Thoracic aorta (tissue), 2 donors: ENCODE measurements around the gene GORASP1. TPM values are rescaled to one million over a fixed set of nuclear protein-coding genes. Genes with fewer than 3 reads are reported as not detected.

Experiments
- ATAC-seq: fragments of 150-250 bp; one replicate; pipeline ENCODE4 v1.8.0; 2017; ENCODE audit warnings: low read depth; ENCODE audit not compliant: insufficient number of reproducible peaks, low FRiP score
- DNase-seq: peaks from one replicate; pipeline ENCODE4 v3.0.0-alpha.2; 2020; ENCODE audit warnings: low spot score
- H3K27ac ChIP-seq, 2 donors: fragments of 200-600 bp; sonication (generic); 1 replicate in 1 of 2; 2 replicates in 1 of 2; pipeline ENCODE4 v1.5.1; 2016; ENCODE audit warnings: mild to moderate bottlenecking in 2 of 2, moderate library complexity in 2 of 2
- H3K27me3 ChIP-seq: fragments of 200-600 bp; sonication (generic); replicated peaks from 2 replicates; pipeline ENCODE4 v1.6.0; 2016; ENCODE audit warnings: mild to moderate bottlenecking; ENCODE audit not compliant: insufficient read depth
- H3K36me3 ChIP-seq: fragments of 200-600 bp; sonication (generic); one replicate; pipeline ENCODE4 v1.5.1; 2016
- H3K4me1 ChIP-seq, 2 donors: fragments of 200-600 bp; sonication (generic); 1 replicate in 1 of 2; 2 replicates in 1 of 2; pipeline versions ENCODE4 v1.5.1 to v1.6.0; 2016; ENCODE audit warnings: low read depth in 2 of 2, mild to moderate bottlenecking in 1 of 2; ENCODE audit not compliant: control insufficient read depth in 1 of 2
- H3K4me3 ChIP-seq: fragments of 200-600 bp; sonication (generic); 2 replicates; pipeline ENCODE4 v1.5.1; 2016; ENCODE audit warnings: mild to moderate bottlenecking
- H3K9me3 ChIP-seq: fragments of 200-600 bp; sonication (generic); 2 replicates; pipeline ENCODE4 v1.5.1; 2016
- total RNA-seq, 2 donors: library from RNA; depleted of rRNA; stranded (reverse); fragments of >200 nt; gene quantifications; one replicate each; pipeline versions ENCODE4 v1.1.0 to v1.2.3, GENCODE V29; 2016
- TF ChIP-seq, protein P1 (sequence below): fragments of 200-600 bp; sonication (generic); IDR thresholded peaks from one replicate; pipeline ENCODE4 v1.5.1; 2019; ENCODE audit warnings: antibody characterized with exemption

Gene GORASP1
- total RNA-seq, 2 donors from 2014 or later = 59.3 to 84.6 TPM

DNA sequence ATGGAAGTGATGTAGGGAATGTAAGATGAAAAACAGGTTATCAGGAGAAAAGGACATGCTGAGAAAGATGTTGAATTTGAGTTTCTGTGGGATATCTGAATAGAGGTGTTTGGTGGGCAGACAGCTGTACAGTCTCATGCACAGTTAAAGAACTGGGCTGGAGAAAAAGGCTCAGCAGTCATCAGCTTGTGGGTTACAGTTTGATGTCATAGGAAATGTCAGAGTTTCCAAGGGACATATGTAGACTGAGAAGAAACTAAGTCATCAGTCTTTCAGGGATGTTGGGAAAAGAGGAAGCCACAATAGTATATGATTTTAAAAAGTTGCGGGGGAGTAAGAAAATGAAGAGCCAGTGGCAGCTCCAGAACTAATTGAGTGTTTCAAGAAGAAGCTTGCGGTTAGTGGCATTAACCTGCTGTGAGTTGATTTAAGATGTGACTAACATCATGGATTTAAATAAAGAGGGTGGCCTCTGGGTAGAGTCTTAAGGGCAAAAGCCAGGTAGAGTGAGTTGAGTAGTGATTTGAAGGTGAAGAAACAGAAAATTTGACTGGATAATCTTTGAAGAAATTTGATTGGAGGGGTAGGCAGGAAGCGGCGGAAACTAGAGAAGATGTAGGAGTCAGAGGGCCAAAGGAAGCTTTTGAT is 24.6 kb downstream of the GORASP1 start:
- Histone ChIP-seq H3K27ac (no peak overlapping the region), H3K4me3 (no peak overlapping the region), H3K36me3 (peaks cover 19% of the 10 kb centered on the region), H3K4me1 (no peaks in the 10 kb centered on the region), H3K9me3 (no peaks in the 10 kb centered on the region), H3K27me3 (no peaks in the 10 kb centered on the region)
- no peak for ATAC-seq
- TF ChIP-seq, protein P1, sequence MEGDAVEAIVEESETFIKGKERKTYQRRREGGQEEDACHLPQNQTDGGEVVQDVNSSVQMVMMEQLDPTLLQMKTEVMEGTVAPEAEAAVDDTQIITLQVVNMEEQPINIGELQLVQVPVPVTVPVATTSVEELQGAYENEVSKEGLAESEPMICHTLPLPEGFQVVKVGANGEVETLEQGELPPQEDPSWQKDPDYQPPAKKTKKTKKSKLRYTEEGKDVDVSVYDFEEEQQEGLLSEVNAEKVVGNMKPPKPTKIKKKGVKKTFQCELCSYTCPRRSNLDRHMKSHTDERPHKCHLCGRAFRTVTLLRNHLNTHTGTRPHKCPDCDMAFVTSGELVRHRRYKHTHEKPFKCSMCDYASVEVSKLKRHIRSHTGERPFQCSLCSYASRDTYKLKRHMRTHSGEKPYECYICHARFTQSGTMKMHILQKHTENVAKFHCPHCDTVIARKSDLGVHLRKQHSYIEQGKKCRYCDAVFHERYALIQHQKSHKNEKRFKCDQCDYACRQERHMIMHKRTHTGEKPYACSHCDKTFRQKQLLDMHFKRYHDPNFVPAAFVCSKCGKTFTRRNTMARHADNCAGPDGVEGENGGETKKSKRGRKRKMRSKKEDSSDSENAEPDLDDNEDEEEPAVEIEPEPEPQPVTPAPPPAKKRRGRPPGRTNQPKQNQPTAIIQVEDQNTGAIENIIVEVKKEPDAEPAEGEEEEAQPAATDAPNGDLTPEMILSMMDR = no peak
- DNase-seq = no peak

DNA sequence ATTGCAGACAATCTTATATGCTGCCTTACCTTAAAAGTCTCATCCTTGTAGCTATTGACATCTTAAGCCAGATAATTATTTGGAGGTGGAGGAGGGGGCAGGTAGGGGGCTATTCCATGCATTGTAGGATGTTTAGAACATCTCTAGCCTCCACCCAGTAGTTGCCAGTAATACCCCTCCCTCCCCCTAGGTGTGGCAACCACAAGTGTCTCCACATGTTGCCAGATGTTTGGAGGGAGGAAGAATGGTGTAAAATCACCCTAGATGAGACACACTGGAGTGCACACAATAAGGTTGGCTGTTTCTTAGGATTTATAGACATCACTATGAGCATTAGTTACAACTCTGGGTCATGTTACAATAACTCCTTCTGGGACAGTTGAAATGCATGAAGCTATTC is 27.4 kb downstream of the GORASP1 start:
- Histone ChIP-seq H3K27me3 (no peaks in the 10 kb centered on the region), H3K9me3 (no peaks in the 10 kb centered on the region), H3K27ac (no peak overlapping the region), H3K4me3 (no peak overlapping the region), H3K4me1 (no peaks in the 10 kb centered on the region), H3K36me3 (peaks cover 22% of the 10 kb centered on the region)
- ATAC-seq (no peak), DNase-seq (no peak)
- TF ChIP-seq, protein P1 = no peak

DNA sequence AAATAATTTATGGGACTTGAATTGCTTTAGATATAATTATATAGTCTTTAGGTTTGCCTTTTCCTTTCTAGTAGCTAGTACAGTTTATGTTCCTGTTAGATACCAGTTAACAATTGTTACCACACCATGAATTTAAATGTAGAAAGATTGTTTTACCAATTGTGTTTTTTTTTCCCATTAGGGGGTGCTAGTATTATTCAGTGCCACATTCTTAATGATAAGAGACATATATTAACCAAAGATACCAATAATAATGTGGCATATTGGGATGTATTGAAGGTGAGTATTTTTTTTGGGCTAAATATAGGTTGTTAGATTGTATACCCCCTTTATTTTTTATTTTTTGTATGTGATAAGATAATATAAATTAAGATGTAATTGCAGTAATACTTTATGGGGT is 27.9 kb downstream of the GORASP1 start:
- Histone ChIP-seq H3K27me3 (no peaks in the 10 kb centered on the region), H3K4me1 (no peaks in the 10 kb centered on the region), H3K4me3 (no peak overlapping the region), H3K9me3 (no peaks in the 10 kb centered on the region), H3K27ac (no peak overlapping the region), H3K36me3 (peaks cover 22% of the 10 kb centered on the region)
- ATAC-seq (no peak), DNase-seq (no peak)
- TF ChIP-seq, protein P1 = no peak

DNA sequence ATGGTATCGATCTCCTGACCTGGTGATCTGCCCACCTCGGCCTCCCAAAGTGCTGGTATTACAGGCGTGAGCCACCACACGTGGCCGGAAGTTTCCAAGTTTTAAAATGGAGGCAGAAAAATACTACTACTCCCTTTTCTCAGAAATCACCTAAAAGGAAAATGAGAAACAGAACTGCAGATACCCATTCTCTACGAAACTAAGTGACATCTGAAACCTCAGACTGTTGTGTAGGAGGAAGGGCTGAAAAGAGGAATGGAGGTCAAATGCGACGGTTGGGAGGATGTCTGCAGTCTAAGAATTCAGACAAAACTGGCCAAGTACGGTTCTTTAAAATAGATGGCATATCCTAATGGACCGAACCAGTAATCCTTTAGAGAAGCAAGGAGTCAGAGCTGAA is 31.5 kb downstream of the GORASP1 start:
- TF ChIP-seq, protein P1 = no peak
- Histone ChIP-seq H3K9me3 (no peaks in the 10 kb centered on the region), H3K27me3 (no peaks in the 10 kb centered on the region), H3K27ac (no peak overlapping the region), H3K36me3 (peaks cover 29% of the 10 kb centered on the region), H3K4me3 (no peak overlapping the region), H3K4me1 (no peaks in the 10 kb centered on the region)
- ATAC-seq = no peak
- no peak for DNase-seq

DNA sequence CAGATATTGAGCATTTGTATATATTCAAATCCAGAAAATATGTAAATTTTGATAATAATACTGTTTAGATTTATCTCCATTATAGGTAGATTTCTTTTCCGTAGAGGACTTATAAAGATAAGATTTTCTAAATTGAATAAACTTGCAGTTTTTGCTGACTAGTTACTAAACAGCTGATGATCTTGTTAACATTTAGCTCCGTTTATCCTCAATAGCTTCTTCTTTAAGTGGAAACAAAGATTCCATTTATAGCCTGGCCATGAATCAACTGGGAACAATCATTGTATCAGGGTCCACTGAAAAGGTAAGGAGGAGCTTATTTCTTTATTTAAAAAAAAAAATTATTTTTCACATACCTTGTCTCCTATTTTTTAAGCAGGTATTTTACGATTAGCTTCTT is 38.9 kb downstream of the GORASP1 start:
- Histone ChIP-seq H3K4me3 (no peak overlapping the region), H3K36me3 (peaks cover 9% of the 10 kb centered on the region)
- ATAC-seq = no peak

More for the DNA sequence above, 38.9 kb downstream of the GORASP1 start:
- Histone ChIP-seq H3K4me1 (peaks cover 9 to 16% of the 10 kb centered on the region in 2 donors), H3K9me3 (no peaks in the 10 kb centered on the region), H3K27ac (no peak overlapping the region), H3K27me3 (no peaks in the 10 kb centered on the region)
- DNase-seq = no peak
- TF ChIP-seq, protein P1 = no peak
